ENCODE data around the gene YWHAG. TPM values are rescaled to one million over a fixed set of nuclear protein-coding genes. Genes with fewer than 3 reads are reported as not detected.
"Not testable (repeated sequence)": the region's sequence is repeated elsewhere in the genome, so short reads cannot be mapped to it uniquely, and the experiment has no call there.

Gene YWHAG
- 195 to 208 TPM (median 205 TPM) in 3 replicates for total RNA-seq
- long read RNA-seq, partial matches to known transcripts: 0 of 21 reads
- long read RNA-seq, other reads (novel, unspliced or antisense): 20 of 21 reads

DNA sequence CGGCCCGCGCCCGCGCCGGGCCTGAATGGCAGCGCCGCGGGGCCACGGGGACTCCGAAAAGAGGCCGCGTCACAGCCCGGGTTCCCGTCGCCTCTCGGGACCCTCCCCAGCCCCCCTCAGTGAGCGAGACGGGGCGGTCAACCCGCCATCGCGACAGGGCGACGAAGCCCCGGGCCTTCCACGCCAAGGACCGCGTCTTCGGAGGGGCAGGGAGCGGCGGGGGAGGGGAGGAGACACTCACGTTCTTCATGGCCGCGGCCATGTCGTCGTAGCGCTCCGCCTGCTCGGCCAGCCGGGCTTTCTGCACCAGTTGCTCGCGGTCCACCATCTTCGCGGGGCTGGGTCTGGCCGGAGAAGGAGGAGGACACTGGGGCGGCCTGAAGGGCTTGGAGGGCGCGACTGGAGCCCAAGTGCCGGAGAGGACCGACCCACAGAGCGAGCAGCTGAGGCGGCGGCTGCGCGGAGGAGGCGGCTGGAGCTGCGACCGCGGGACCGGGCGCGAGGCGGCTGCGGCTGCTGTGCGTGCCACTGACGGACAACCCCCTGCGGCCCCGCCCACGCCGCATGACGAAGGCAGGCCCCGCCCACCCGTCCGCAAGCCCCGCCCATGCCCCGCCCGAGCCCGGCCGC is at the start of gene YWHAG:
Gene YWHAG, minus strand, starts transcription at position 511 of the 630 bp plus-strand sequence. Its CDS starts 183 bp downstream, at position 328.
- Mint-ChIP-seq H3K36me3 (ENCODE audit: low read depth) (peaks cover 11% of the 10 kb centered on the region), H3K4me1 (ENCODE audit: low read depth) (peaks cover 45% of the 10 kb centered on the region), H3K27ac (ENCODE audit: unreplicated experiment) (peak within 1 kb of the TSS; percentile 99), H3K9me3 (ENCODE audit: low read depth) (no peaks in the 10 kb centered on the region), H3K4me3 (ENCODE audit: unreplicated experiment) (peak within 1 kb of the TSS; percentile 87), H3K27me3 (ENCODE audit: low read depth) (no peaks in the 10 kb centered on the region)
- DNase-seq (ENCODE audit: low spot score): peak; percentile 96
- TF ChIP-seq CTCF (IDR thresholded peaks at IDR 0.05): no peak

DNA sequence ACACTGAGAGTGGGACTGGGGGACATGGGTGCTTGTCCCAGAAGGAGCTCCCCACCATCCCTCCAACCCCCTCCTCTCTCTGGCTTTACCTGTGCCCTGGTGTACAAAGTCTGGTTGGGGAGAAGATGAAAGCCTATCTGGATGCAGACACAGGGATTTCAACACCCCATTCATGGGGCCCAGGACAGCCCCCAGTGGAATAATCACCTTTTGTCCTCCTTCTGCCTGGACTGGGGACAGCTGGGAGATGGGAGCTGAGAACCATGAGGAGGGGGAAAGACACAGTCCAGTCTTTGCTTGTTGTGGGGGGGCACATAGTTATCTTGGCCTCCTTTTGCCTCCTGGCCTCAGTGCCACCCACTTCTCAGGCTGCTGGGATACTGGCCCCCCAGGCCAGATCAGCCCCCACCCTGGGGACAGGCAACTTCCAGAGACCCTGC is 49.4 kb upstream of the YWHAG start:
- no peak for DNase-seq (ENCODE audit: low spot score)
- no peaks in the 10 kb centered on the region for H3K27me3 Mint-ChIP-seq (ENCODE audit: low read depth)
- H3K4me3 Mint-ChIP-seq (ENCODE audit: unreplicated experiment): no peak overlapping the region
- H3K9me3 Mint-ChIP-seq (ENCODE audit: low read depth): no peaks in the 10 kb centered on the region
- H3K4me1 Mint-ChIP-seq (ENCODE audit: low read depth): peaks cover 15% of the 10 kb centered on the region
- no peak overlapping the region for H3K27ac Mint-ChIP-seq (ENCODE audit: unreplicated experiment)
- no peaks in the 10 kb centered on the region for H3K36me3 Mint-ChIP-seq (ENCODE audit: low read depth)
- no peak for TF ChIP-seq CTCF (IDR thresholded peaks at IDR 0.05)

GRCh38 chr7:76407718-76408117 is 48.9 kb upstream of the YWHAG start:
- H3K27ac Mint-ChIP-seq (ENCODE audit: unreplicated experiment): no peak overlapping the region
- DNase-seq (ENCODE audit: low spot score): no peak
- TF ChIP-seq CTCF (IDR thresholded peaks at IDR 0.05): no peak
- no peak overlapping the region for H3K4me3 Mint-ChIP-seq (ENCODE audit: unreplicated experiment)
- H3K27me3 Mint-ChIP-seq (ENCODE audit: low read depth): no peaks in the 10 kb centered on the region
- H3K9me3 Mint-ChIP-seq (ENCODE audit: low read depth): no peaks in the 10 kb centered on the region
- peaks cover 15% of the 10 kb centered on the region for H3K4me1 Mint-ChIP-seq (ENCODE audit: low read depth)
- H3K36me3 Mint-ChIP-seq (ENCODE audit: low read depth): no peaks in the 10 kb centered on the region

DNA sequence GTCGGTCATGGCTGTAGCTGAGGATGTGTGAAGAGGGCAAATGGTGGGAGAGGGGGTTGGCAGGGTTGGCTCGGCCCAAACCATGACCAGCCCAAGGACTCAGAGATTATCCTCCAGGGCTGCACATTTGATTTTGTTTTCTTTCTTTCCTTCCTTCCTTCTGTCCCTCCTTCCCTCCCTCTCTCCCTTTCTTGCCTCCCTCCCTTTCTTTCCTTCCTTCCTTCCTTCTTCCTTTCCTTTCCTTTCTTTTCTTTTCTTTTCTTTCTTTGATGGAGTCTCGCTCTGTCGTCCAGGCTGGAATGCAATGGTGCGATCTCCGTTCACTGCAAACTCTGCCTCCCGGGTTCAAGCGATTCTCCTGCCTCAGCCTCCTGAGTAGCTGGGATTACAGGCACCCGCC is 46.9 kb upstream of the YWHAG start:
- no peaks in the 10 kb centered on the region for H3K9me3 Mint-ChIP-seq (ENCODE audit: low read depth)
- no peak for TF ChIP-seq CTCF (IDR thresholded peaks at IDR 0.05)
- no peaks in the 10 kb centered on the region for H3K36me3 Mint-ChIP-seq (ENCODE audit: low read depth)
- DNase-seq (ENCODE audit: low spot score): no peak
- H3K4me1 Mint-ChIP-seq (ENCODE audit: low read depth): peaks cover 6% of the 10 kb centered on the region
- H3K27ac Mint-ChIP-seq (ENCODE audit: unreplicated experiment): no peak overlapping the region
- H3K27me3 Mint-ChIP-seq (ENCODE audit: low read depth): no peaks in the 10 kb centered on the region
- no peak overlapping the region for H3K4me3 Mint-ChIP-seq (ENCODE audit: unreplicated experiment)

- Mint-ChIP-seq H3K4me1 (ENCODE audit: low read depth) (peaks cover 1% of the 10 kb centered on the region), H3K27me3 (ENCODE audit: low read depth) (no peaks in the 10 kb centered on the region), H3K36me3 (ENCODE audit: low read depth) (no peaks in the 10 kb centered on the region), H3K4me3 (ENCODE audit: unreplicated experiment) (no peak overlapping the region), H3K9me3 (ENCODE audit: low read depth) (no peaks in the 10 kb centered on the region), H3K27ac (ENCODE audit: unreplicated experiment) (no peak overlapping the region)
- no peak for TF ChIP-seq CTCF (IDR thresholded peaks at IDR 0.05)
- no peak for DNase-seq (ENCODE audit: low spot score)
Observed at GRCh38 chr7:76403780-76404494, 45.1 kb upstream of the YWHAG start.

GRCh38 chr7:76403097-76403496 is 44.3 kb upstream of the YWHAG start:
- not testable (repeated sequence) for H3K4me3 Mint-ChIP-seq (ENCODE audit: unreplicated experiment); H3K27me3 Mint-ChIP-seq (ENCODE audit: low read depth); H3K9me3 Mint-ChIP-seq (ENCODE audit: low read depth); H3K36me3 Mint-ChIP-seq (ENCODE audit: low read depth); DNase-seq (ENCODE audit: low spot score); H3K4me1 Mint-ChIP-seq (ENCODE audit: low read depth); H3K27ac Mint-ChIP-seq (ENCODE audit: unreplicated experiment)
